B cell (primary cell): Measurements from ENCODE around the gene CAMK1D.

Experiments used
- EZH2 ChIP-seq: IDR thresholded peaks from 2 replicates; pipeline ENCODE4 v1.6.1; 2012; ENCODE audit warnings: borderline replicate concordance, low read depth, mild to moderate bottlenecking, moderate library complexity, low read length; ENCODE audit not compliant: insufficient read depth, poor library complexity, severe bottlenecking
- TF ChIP-seq, protein P1 (sequence below): fragments of 200-600 bp; IDR thresholded peaks from one replicate; pipeline ENCODE4 v1.8.0; 2022; ENCODE audit warnings: antibody characterized with exemption, mild to moderate bottlenecking

DNA sequence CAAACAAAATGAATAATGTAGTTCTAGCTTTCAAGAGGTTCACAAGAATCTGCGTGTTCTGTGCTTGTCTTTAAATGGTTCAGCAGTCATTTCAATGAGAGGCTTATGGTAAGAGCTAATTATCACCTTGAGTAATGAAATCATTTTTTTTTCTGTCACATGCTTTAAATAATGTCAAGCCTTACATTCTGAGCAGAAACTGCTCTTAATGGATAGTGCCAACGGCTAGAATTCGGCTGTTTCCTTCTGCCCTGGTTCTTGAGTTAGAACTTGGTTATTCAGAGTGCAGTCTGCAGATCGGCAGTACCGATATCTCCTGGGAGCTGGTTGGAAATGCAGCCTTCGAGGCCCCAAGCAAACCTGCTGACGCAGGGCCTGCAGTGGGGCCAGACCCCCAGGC, 316.2 kb downstream of the CAMK1D start:
- TF ChIP-seq, protein P1, sequence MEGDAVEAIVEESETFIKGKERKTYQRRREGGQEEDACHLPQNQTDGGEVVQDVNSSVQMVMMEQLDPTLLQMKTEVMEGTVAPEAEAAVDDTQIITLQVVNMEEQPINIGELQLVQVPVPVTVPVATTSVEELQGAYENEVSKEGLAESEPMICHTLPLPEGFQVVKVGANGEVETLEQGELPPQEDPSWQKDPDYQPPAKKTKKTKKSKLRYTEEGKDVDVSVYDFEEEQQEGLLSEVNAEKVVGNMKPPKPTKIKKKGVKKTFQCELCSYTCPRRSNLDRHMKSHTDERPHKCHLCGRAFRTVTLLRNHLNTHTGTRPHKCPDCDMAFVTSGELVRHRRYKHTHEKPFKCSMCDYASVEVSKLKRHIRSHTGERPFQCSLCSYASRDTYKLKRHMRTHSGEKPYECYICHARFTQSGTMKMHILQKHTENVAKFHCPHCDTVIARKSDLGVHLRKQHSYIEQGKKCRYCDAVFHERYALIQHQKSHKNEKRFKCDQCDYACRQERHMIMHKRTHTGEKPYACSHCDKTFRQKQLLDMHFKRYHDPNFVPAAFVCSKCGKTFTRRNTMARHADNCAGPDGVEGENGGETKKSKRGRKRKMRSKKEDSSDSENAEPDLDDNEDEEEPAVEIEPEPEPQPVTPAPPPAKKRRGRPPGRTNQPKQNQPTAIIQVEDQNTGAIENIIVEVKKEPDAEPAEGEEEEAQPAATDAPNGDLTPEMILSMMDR = no peak
- TF ChIP-seq EZH2 = no peak
